HG03558 (cell line): Measurements from ENCODE around the gene TCERG1L.

Source experiments
- ATAC-seq: cut with Tn5 transposase; IDR thresholded peaks from one replicate; pipeline ENCODE4 v1.9.1; 2021; ENCODE audit warnings: moderate number of reproducible peaks; ENCODE audit not compliant: unreplicated experiment; ENCODE audit errors: extremely low read depth

The TCERG1L gene

GRCh38 chr10:131093795-131094366 lies 217.6 kb downstream of the TCERG1L start:
- no peak for ATAC-seq

DNA sequence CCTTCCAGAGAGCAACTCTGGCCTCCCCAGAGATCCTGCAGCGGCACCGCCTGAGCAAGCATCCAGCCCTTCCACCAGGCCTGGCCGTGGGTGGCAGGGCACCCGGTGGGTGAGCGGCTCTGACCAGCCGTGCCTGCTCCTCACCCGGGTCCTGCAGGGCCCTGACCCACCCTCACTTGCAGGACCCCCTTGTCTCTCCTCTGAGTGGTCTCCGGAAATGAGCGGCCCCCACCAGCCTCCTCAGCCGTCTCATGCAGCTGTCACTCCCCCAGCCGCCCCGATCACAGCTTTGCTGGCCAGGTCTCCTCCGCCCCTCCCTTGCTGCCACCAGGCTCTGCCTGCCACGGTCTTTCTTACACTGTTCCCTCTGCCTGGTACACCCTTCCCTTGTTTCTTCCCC lies 218.2 kb downstream of the TCERG1L start:
- no peak for ATAC-seq

DNA sequence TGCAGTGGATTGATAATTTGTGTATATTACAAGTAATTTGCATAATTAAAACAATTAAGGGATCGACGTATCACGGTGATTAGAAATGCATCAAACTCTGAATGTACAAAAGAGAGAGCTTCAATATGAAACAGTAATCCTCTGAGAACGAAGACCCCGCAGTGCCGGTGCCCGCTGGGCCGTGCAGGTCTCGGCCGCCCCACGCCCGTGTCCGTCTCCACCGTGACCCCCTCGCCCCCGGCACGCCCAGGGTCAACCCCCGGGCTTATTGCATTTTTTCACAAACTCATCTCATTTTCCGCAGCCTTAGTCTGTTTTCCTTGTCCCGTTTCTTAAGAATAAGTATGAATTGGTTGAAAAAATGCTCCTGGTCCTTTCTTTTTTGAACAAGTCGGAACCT lies 218.6 kb downstream of the TCERG1L start:
- no peak for ATAC-seq

DNA sequence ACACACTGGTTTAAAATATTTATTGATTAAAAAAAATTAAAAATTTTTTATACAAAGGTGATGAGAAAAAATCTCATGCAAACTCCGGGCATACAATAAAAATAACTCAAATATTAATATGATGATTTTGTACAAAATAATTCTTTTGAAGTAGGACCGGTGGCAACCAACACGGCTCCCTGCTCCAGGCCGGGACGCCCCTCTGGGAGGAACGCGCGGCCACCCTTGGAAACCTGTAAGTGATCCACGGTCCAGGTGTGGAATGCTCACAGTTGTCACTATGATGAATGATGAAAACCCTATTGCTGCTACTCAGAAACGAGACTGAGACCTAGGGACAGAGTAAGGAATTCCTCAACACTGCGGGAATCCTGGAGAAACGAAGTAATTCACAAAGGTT lies 219.1 kb downstream of the TCERG1L start:
- no peak for ATAC-seq

- ATAC-seq, result no peak
These were observed 219.8 kb downstream of the TCERG1L start for GRCh38 chr10:131091682-131092081.

DNA sequence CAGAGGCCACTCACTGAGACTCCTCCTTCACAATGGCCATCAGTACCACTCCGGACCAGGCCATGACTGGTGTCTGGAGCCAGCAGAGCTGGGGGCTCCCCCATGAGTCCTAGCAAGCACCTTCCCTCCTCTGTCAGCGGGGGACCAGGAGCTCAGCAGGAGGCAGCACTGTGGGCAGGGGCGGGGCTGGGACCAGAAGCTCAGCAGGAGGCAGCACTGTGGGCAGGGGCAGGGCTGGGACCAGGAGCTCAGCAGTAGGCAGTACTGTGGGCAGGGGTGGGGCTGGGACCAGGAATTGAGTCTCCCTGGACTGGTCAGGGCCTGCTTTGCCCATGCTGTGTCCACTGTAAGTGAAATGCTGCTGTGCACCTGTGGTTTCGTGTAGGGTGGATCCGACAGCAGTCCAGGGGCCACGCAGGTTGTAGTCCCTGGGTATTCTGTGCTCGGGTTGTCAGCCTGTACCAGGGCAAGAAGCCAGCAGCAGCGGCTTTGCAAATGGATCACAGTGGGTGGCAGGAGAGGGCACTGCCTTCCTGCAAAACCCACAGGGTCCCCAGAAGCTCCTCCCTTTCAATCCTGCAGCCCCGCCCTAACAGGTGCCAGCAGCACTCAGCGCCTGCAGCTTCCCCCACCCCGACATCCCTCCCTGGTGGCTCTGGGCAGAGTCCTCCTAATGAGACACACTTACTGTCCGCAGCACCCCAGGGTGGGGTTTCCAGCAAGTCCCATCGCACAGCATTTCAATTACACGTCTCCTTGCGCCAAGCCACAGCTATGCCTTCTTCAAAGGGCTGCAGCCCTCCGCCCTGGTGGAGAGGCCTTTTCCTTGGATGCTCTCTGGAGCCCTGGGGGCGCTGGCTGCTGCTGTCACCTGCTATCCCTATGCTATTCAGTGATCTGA lies 220.5 kb downstream of the TCERG1L start:
- ATAC-seq, result no peak

GRCh38 chr10:131089861-131090260 lies 221.7 kb downstream of the TCERG1L start:
- ATAC-seq, result no peak

DNA sequence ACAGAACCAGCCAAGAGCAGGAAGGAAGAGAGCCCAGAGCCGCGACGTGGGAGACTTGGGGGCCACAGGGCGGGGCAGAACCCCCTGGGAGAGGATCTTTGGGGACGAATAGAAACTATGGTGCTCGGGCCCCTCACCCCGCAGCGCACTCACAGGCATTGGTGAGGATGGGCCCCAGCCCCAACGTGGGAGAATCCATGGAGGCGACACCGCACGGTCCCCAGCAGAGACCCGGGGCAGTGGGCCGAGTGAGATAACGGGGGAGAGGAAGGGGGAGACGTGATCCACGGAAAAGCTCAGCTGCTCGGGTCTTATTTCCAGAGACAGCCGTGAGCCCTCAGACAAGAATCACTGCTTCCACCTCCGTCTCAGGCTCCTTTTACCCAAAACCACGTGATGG lies 222.4 kb downstream of the TCERG1L start:
- ATAC-seq, result no peak

DNA sequence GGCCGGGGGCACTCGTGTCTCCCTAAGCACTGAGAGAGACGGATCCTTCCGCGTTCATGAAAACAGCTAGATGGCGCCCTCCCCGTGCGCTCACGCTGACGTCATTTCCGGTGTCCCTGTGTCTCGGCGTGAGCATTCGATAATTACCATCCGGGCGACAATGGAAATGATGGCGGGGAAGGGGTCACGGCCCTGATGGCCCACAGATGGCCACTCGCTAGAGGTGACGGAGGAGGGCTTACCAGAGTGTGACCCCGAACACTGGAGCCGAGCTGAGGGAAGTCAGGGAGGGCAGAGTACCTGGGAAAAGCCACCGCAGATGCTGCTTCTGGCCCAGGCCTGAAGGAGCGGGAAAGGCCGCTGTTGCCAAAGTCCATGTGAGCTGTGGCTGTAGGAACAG lies 222.9 kb downstream of the TCERG1L start:
- no peak for ATAC-seq

DNA sequence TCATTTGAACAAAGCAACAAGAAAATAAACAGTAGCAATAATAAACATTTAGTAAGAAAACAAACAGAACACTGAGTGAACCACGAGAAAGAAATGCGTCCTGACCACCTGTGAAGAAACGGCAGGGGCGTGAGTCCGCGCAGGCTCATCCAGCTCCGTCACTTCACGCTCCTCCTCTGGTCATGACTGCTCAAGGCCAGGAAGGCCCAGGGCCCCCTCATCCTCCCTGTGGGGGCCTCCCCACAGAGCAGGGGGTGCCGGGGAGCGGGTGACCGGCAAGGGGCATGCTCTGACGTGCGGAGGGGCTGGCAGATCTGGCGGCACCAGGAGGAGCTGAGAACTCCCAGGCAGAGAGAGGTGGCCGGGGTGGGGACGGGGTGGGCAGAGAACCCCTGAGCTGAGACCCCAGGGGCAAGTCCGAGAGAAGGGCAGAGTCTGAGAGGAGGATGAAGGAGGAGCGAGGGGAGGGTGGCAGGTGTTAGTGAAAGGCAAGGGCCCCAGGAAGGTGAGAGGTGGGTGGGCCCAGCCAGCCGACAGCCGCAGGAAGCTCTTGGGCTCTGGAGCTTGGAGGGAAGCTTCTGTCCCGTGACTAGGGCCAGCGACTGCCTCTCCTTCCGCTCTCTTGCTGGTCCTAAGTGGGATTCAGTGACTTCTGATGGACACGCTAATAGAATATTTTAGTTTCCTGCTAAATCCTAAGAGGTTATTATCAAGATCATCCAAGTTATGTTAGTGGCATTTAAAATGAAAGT lies 223.9 kb downstream of the TCERG1L start:
- ATAC-seq, result no peak

DNA sequence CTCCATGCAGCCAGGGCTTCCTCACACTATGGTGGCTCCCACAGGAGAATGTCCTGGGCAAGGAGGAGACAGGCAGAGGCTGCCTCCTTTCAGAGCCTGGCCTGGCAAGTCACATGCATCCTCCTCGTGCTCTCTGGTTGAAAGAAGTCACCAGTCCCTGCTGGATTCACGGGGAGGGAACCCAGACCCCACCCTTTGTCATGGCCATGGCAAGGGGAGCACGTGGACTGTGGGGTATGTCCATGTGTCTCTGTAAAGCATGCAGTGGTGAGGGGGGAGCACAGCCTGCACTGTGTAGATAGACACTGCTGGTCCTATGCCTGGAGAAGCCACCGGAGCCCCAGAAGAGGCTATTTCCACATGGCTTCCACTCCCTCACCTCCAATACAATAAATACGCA lies 225.0 kb downstream of the TCERG1L start:
- no peak for ATAC-seq

DNA sequence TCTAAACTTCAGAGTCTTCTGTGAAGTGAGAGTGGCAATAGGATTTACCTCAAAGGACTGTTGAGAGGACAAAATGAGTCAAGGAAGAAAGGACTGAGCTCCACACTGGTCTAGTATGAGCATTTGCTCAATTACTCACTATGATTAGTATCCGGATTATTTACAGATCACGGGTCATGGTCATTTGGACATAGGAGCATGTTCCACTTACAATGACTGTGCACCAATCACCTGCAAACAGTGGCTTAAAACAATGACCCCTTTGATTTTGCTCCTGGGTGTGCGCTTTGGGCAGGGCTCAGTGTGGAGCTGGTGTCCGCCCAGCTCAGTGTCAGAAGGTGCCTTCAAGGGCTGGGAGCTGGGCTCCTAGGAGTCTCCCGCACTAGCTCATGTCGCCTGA lies 225.4 kb downstream of the TCERG1L start:
- no peak for ATAC-seq

GRCh38 chr10:131085091-131085860 lies 226.2 kb downstream of the TCERG1L start:
- ATAC-seq, result no peak

DNA sequence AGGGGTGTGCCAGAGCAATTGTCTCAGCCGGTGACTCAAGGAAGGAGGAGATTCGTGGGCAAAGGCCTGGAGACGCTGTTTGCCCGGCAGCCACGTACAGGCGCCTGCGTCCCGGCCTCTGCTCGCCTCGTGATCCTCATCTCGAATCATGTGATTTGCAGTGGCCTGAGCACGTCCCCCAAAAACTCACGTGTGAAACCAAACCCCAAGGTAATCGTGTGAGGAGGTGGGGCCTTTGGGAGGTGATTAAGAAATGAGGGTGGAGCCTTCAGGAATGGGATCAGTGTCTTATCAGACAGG lies 226.8 kb downstream of the TCERG1L start:
- ATAC-seq, result no peak

GRCh38 chr10:131083915-131084790 lies 227.4 kb downstream of the TCERG1L start:
- ATAC-seq, result no peak

DNA sequence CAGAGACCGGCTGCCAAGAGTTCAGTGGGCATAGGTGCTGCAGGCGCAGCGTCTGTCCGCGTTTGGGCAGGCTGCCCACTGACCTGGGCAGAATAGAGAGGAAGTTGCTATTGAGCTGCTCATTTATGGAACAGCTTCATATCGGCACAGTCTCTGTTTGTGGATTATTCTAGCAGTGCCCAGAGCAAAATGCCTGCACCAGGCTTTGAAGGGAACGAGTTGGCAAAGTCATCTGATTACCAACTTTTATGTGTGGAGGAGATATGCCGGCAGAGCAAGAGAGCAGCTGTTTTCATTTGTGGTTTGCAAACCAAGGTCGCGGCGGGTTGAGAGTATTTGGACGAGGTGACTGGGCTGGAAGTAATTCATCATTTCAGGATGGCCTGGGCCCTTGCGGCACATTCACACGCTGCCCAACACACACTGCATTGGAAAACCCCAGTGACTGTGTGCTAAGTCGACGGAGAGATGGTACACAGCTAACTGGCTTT lies 228.5 kb downstream of the TCERG1L start:
- no peak for ATAC-seq

DNA sequence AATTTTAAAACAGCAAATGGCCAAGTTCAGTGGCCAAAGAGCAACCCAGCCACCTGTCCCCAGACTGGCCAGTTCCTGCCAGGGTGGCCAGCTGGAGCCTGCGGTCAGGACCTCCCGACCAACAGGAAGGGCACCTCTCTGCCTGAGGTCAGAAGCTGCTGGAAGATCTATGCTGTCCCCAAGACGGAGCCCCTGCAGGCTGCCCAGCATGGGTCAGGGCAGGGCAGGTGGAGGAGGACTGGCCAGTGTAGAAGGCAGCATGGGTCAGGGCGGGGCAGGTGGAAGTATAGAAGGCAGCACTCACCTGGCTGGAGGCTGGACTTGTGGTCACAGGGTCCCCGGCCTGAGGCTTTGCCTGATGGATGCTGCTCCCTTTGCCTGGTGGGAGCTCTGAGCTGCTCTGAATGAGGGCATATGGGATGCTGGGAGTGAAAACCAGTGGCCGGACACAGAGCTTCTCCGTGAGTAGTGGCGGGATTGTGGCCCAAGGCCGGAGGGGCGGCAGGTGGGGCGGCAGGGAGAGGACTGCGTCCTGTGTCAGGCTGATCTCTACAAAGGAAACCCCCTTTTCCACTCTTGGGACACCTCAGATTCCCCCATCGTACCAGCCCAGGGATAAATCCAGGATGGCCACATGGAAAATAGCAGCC lies 229.2 kb downstream of the TCERG1L start:
- ATAC-seq, result no peak

DNA sequence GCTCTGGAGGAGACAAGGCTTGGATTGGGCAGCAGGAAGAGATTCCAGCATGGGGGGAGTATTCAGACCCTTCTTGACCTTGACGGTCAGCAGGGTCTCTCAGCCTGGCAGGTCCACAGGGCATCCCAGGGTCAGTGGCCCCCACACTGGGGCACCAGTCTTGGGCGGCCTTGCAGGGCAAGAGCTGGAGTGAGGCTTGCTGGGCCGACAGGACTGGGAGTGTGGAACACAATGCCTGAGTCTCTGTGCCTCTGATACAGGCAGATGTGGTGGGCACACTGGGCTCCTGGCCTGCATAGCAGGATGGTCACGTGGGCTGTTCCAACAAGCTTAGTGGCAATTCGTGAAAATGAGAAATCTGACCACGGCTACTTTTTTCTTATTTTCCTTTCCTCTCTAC lies 229.7 kb downstream of the TCERG1L start:
- no peak for ATAC-seq

DNA sequence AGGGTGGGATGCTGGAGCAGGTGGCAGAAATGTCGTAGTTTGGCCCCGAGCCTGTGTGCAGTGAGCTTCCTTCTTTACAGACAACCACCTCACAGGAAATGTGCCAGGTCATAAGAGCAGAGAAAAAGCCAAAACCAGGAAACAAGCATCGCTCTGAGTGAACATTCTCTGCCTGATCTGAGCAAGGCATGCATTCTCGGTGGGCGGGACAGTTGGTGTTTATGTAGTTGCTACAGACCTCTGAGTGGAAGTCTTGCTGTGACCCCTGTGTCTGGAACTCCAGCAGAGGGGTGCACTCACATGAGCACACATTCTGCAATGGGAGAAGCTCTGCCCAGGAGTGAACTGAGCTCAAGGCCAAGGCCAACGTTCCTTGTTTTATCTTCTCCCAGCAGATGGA lies 230.1 kb downstream of the TCERG1L start:
- ATAC-seq, result no peak
